Pancreas (tissue), 10 donors: Measurements from ENCODE around the gene TAF5L. TPM values are rescaled to one million over a fixed set of nuclear protein-coding genes. Genes with fewer than 3 reads are reported as not detected.
A peak's percentile ranks its signal among the peaks of the same experiment; 100 is the strongest.

ENCODE experiments used
- ATAC-seq, 4 donors: fragments of 200-7000 bp; cut with Tn5 transposase; one replicate each; pipeline versions ENCODE4 v1.8.0 to v1.9.1; 2020; ENCODE audit warnings: mild to moderate bottlenecking in 4 of 4, moderate library complexity in 4 of 4
- DNase-seq, 6 donors: peaks; one replicate each; pipeline ENCODE4 v3.0.0-alpha.2; 2020
- FAIRE-seq: peaks from 2 replicates; lab custom pipeline; 2012; peaks lifted over from hg19 to GRCh38; lab: Jason Lieb, UNC
- H3K27ac ChIP-seq, 4 donors: fragments of 200-600 bp; sonication (generic); 1 replicate in 3 of 4; 2 replicates in 1 of 4; pipeline versions ENCODE4 v1.5.0 to v1.8.0; 2020
- H3K27me3 ChIP-seq, 4 donors: fragments of 200-600 bp; one replicate each; pipeline ENCODE4 v1.8.0; 2021
- H3K36me3 ChIP-seq, 3 donors: fragments of 200-600 bp; sonication (generic) in 1 of 3; one replicate each; pipeline versions ENCODE4 v1.5.0 to v1.8.0; 2020 to 2021
- H3K4me1 ChIP-seq, 3 donors: fragments of 200-600 bp; one replicate each; pipeline ENCODE4 v1.8.0; 2021
- H3K4me3 ChIP-seq, 4 donors: fragments of 200-600 bp; sonication (generic) in 2 of 4; one replicate each; pipeline versions ENCODE4 v1.5.0 to v1.8.0; 2020 to 2021
- H3K9me3 ChIP-seq, 4 donors: fragments of 200-600 bp; one replicate each; pipeline ENCODE4 v1.8.0; 2021
- CTCF ChIP-seq, 4 donors: fragments of 200-600 bp; sonication (generic) in 3 of 4; IDR thresholded peaks; one replicate each; pipeline versions ENCODE4 v1.5.0 to v1.8.0; 2021; ENCODE audit warnings: antibody characterized with exemption in 4 of 4
- WGBS, 2 donors: extraction: QIAGEN DNeasy Blood & Tissue Kit; methylation state at CpG; one replicate each; pipeline ENCODE4 v1.1.7; 2013; 5-methylcytosine and 5-hydroxymethylcytosine counted together
- intact Hi-C, 3 donors: fragments of 100-400 bp; cut with DNase I; formaldehyde crosslinking; loops; one replicate each; pipeline versions ENCODE4 v1.11.1 to v1.14.2; 2022
- polyA plus RNA-seq, 2 donors: library from polyadenylated mRNA; stranded (reverse); fragments of 200-250 nt; gene quantifications; one replicate each; pipeline ENCODE4 v1.2.3, GENCODE V29; 2013
- total RNA-seq, 6 donors: library from RNA; stranded (reverse); fragmentation: NEBNext Ultra II Directional in 4 of 6; extraction: Animal tissue kit (Norgen Biotek cat#: 25700) in 4 of 6; gene quantifications; one replicate each; pipeline versions ENCODE4 v1.2.1 to v1.2.4, GENCODE V29; 2021 to 2023
- donor health status: healthy with polysubstance abuse.
- donor health status: DM: no; HTN: no; CAD: no; lungs with moderate emphysema.
- donor health status: DM: no; HTN: no; CAD: no.
- donor health status: control.
- donor health status: control.
- donor health status: Bipolar disorder and iron deficiency.
- donor health status: DM: yes; HTN: yes; CAD: no.
- donor health status: DM: no; HTN: no; CAD: no.
- donor health status: DM: no; HTN: no; CAD: no.
- donor health status: DM: yes; HTN: yes; CAD: no.

Gene TAF5L
- total and polyA plus RNA-seq, 8 donors = 4.4 to 9.5 (median 7.1) TPM

GRCh38 chr1:229627003-229627402 is 1.1 kb upstream of the TAF5L start:
- no peak for FAIRE-seq
- H3K36me3 ChIP-seq = no peaks in the 10 kb centered on the region
- WGBS, 2 donors = 2 to 3% methylated on average over 4 of the region's 4 CpGs
- peak overlapping the region in 3 of 4 donors; percentile 87 to 99 (median 95) for H3K4me3 ChIP-seq
- no peak overlapping the region for H3K27ac ChIP-seq
- no peaks in the 10 kb centered on the region for H3K27me3 ChIP-seq
- H3K9me3 ChIP-seq = no peaks in the 10 kb centered on the region
- H3K4me1 ChIP-seq = peaks cover 0 to 21% (median 19%) of the 10 kb centered on the region in 3 donors
- TF ChIP-seq CTCF (IDR thresholded peaks at IDR 0.05) = no peak
- no peak for DNase-seq
- intact Hi-C loops = loop anchor here in 2 of 3 donors (10.0 kb wide), 1 partner anchor 72 kb away; the partner anchor contains the start of gene ABCB10 (in 2 of the 2)
- ATAC-seq = no peak

- no peak for TF ChIP-seq CTCF (IDR thresholded peaks at IDR 0.05)
- Histone ChIP-seq H3K27me3 (no peaks in the 10 kb centered on the region), H3K4me3 (peak overlapping the region; percentile 84 to 99 (median 91)), H3K36me3 (no peaks in the 10 kb centered on the region), H3K4me1 (peaks cover 0 to 21% (median 19%) of the 10 kb centered on the region in 3 donors), H3K27ac (peak overlapping the region; percentile 61 to 84 (median 81)), H3K9me3 (no peaks in the 10 kb centered on the region)
- intact Hi-C loops = loop anchor here in 2 of 3 donors (10.0 kb wide), 1 partner anchor 70 kb away; the partner anchor contains the start of gene ABCB10 (in 2 of the 2)
- no peak for FAIRE-seq
- ATAC-seq = peak; percentile 61 to 71 (median 70)
- DNase-seq = peak; percentile 62 to 88 (median 72)
- 0% methylated on average over 42 to 86 of the region's 86 CpGs for WGBS, 2 donors
These were observed 629 bp downstream of the TAF5L start for GRCh38 chr1:229625071-229625914.

GRCh38 chr1:229624521-229625070 is 1.3 kb downstream of the TAF5L start:
- Histone ChIP-seq H3K9me3 (no peaks in the 10 kb centered on the region), H3K4me3 (peak overlapping the region; percentile 67 to 99 (median 90)), H3K27me3 (no peaks in the 10 kb centered on the region), H3K4me1 (peaks cover 0 to 21% (median 19%) of the 10 kb centered on the region in 3 donors), H3K36me3 (no peaks in the 10 kb centered on the region), H3K27ac (peak overlapping the region in 1 of 4 donors; percentile 44)
- no peak for TF ChIP-seq CTCF (IDR thresholded peaks at IDR 0.05)
- FAIRE-seq (no peak), DNase-seq (no peak), ATAC-seq (no peak)
- 31 to 38% methylated on average over 9 of the region's 9 CpGs for WGBS, 2 donors
- intact Hi-C loops = loop anchor here in 2 of 3 donors (10.0 kb wide), 1 partner anchor 70 kb away; the partner anchor contains the start of gene ABCB10 (in 2 of the 2)

- H3K27ac ChIP-seq = no peak overlapping the region
- intact Hi-C loops = loop anchor here in 2 of 3 donors (10.0 kb wide), 1 partner anchor 69 kb away; the partner anchor contains the start of gene ABCB10 (in 2 of the 2)
- no peak for ATAC-seq
- no peak for DNase-seq
- no peaks in the 10 kb centered on the region for H3K27me3 ChIP-seq
- H3K36me3 ChIP-seq = no peaks in the 10 kb centered on the region
- H3K4me3 ChIP-seq = no peak overlapping the region
- peaks cover 0 to 22% (median 21%) of the 10 kb centered on the region in 3 donors for H3K4me1 ChIP-seq
- 61 to 77% methylated on average over 1 of the region's 1 CpG for WGBS, 2 donors
- H3K9me3 ChIP-seq = no peaks in the 10 kb centered on the region
- no peak for FAIRE-seq
- TF ChIP-seq CTCF (IDR thresholded peaks at IDR 0.05) = no peak
These were observed 2.1 kb downstream of the TAF5L start for GRCh38 chr1:229623838-229624237.
